Ishikawa (cell line): ENCODE results near the gene RGMA.

Experiments used
- CEBPB ChIP-seq: IDR thresholded peaks from 2 replicates; pipeline ENCODE4 v1.6.1; 2012
- CREB1 ChIP-seq: IDR thresholded peaks from 2 replicates; pipeline ENCODE4 v1.6.1; 2012; ENCODE audit warnings: low read depth
- EP300 ChIP-seq: IDR thresholded peaks from 2 replicates; pipeline ENCODE4 v1.6.1; 2012; ENCODE audit warnings: borderline replicate concordance
- FOXM1 ChIP-seq: IDR thresholded peaks from 2 replicates; pipeline ENCODE4 v1.6.1; 2012; ENCODE audit warnings: low read depth, borderline replicate concordance
- MAX ChIP-seq: IDR thresholded peaks from 2 replicates; pipeline ENCODE4 v1.6.1; 2012
- NFIC ChIP-seq: IDR thresholded peaks from 2 replicates; pipeline ENCODE4 v1.6.1; 2012
- RAD21 ChIP-seq: IDR thresholded peaks from 2 replicates; pipeline ENCODE4 v1.6.1; 2012; ENCODE audit warnings: low read depth
- REST ChIP-seq: IDR thresholded peaks from 2 replicates; pipeline ENCODE4 v1.6.1; 2012; ENCODE audit warnings: low read depth, mild to moderate bottlenecking
- TAF1 ChIP-seq: IDR thresholded peaks from 2 replicates; pipeline ENCODE4 v1.6.1; 2012; ENCODE audit warnings: low read depth, mild to moderate bottlenecking
- YY1 ChIP-seq: IDR thresholded peaks from 2 replicates; pipeline ENCODE4 v1.6.1; 2012; ENCODE audit warnings: low read depth

- TF ChIP-seq TAF1 (no peak), MAX (no peak), CEBPB (no peak), YY1 (no peak), CREB1 (no peak), REST (no peak), EP300 (no peak), FOXM1 (no peak), NFIC (no peak), RAD21 (no peak)
These were observed 76.2 kb downstream of the RGMA start for GRCh38 chr15:93012786-93013185.
